NCI-H345 treated with DMSO at 0.1 percent for 48 hours (cell line): Measurements from ENCODE around the gene ZNF106.

Source experiments
- DNase-seq: peaks from one replicate; lab custom pipeline; 2025; ENCODE audit not compliant: unreplicated experiment; lab: John Stamatoyannopoulos, UW

Gene ZNF106

DNA sequence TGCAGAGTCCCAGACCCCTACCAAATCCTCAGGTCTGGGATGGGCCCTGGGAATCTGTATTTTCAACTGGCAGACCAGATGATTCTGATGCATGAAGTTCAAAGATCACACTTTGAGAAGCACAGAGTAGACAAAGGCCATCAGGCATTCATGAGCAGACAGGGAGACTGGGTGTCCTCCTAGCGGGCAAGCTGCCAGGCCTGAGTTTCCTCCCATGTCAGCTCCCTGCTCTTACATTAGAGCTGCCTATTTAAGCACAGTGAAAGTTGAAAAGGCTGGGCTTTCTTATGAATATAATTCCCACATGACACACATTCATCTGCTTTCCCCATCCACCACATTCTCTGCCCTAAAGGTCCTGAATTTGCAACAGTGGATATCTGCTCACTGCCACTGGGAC lies 117.7 kb downstream of the ZNF106 start:
- no peak for DNase-seq

DNA sequence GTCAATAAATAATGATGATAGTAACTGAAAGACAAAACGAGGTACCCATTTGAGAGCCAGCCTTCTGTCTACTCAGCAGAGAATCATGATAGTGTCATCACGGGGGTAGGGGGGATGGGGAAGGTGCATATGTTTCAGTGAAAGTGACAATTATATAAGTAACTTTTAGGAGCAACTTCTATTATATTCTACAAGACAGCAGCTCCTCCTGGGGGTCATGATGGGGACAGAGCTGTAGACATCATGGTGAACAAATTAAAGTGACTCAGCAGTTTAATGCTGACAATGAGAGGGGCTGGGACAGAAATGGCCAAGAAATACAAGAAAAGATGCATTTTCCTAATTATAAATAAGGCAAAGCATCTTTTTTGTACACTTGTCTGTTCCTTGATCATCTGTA lies 119.8 kb downstream of the ZNF106 start:
- DNase-seq, result no peak

- no peak for DNase-seq
Observed at GRCh38 chr15:42368096-42368495, 122.8 kb downstream of the ZNF106 start.

DNA sequence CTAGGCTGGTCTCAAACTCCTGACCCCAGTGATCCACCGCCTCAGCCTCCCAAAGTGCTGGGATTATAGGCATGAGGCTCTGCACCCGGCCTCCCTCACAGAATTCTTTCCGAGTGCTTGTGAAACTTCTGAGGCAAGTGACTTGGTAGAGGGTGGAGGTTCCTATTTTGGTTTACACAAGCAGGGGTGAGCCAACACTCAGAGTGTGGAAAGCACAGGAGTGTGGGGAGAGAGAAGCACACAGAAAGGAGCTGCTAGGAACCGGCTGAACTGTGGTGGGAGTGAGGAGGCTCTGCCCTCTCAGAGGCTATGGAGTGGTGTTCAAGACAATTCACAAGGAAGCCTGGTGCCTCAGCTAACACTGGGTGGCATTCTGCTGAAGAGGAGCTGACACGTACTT lies 123.9 kb downstream of the ZNF106 start:
- no peak for DNase-seq

- no peak for DNase-seq
Observed at GRCh38 chr15:42365921-42366550, 124.9 kb downstream of the ZNF106 start.

DNA sequence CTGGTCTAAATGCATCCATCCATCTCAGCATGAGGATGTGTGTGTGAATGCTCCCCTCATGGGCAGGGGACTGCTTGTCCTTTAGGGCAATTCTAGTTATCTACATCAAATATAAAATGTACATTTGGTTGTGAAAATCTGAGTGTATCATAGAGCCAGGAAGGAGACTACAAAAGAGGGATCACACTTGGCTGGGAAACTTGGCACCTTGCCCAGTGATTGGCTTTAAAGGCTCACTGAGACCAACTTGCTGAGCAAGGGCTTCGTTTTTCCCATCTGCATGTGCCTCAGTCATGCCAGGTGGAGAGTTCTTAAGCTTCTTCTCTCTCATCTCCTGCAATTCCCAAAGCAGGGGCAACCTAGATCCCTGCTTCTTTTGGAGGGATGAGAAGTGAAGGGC lies 126.4 kb downstream of the ZNF106 start:
- DNase-seq, result peak; percentile 70

DNA sequence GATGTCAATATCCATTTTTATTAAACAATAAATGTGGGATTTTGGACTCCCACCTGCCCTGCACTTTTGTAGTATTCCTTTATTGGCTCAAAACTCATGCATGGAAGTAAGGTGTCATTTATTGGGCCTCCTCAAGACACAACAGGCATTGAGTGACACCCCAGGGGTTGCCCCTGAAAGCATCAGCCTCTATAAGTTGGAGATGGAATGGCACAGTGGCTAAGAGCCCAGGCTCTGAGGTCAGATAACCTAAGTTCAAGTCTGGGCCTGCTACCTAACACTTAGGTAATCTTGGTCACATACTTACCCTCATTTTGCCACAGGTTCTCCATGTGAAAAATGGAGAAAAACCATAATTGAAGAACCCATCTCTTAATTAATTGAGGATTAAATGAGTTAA lies 127.0 kb downstream of the ZNF106 start:
- DNase-seq, result no peak

GRCh38 chr15:42363487-42363886 lies 127.5 kb downstream of the ZNF106 start:
- DNase-seq, result no peak
